GM19035 (cell line): ENCODE measurements around the gene BCL3.

Experiments used
- ATAC-seq: cut with Tn5 transposase; IDR thresholded peaks from one replicate; pipeline ENCODE4 v1.9.1; 2021; ENCODE audit not compliant: unreplicated experiment

Gene BCL3

GRCh38 chr19:44741258-44741731, 7.2 kb upstream of the BCL3 start:
- ATAC-seq, result no peak

GRCh38 chr19:44741841-44742329, 6.6 kb upstream of the BCL3 start:
- ATAC-seq, result no peak

- ATAC-seq, result no peak
Measured at GRCh38 chr19:44742330-44743061, 6.0 kb upstream of the BCL3 start.

GRCh38 chr19:44744871-44745332, 3.6 kb upstream of the BCL3 start:
- no peak for ATAC-seq

GRCh38 chr19:44745341-44745831, 3.1 kb upstream of the BCL3 start:
- ATAC-seq, result no peak

GRCh38 chr19:44745887-44746600, 2.5 kb upstream of the BCL3 start:
- ATAC-seq, result no peak

GRCh38 chr19:44746616-44746945, 1.9 kb upstream of the BCL3 start:
- no peak for ATAC-seq

GRCh38 chr19:44746946-44747738, 1.4 kb upstream of the BCL3 start:
- ATAC-seq, result peak; percentile 30

- peak; percentile 8 for ATAC-seq
Measured at GRCh38 chr19:44747739-44748425, 626 bp upstream of the BCL3 start.

GRCh38 chr19:44749292-44749691, 784 bp downstream of the BCL3 start:
- ATAC-seq, result no peak

GRCh38 chr19:44749994-44750393, 1.5 kb downstream of the BCL3 start:
- no peak for ATAC-seq

- ATAC-seq, result no peak
Measured at GRCh38 chr19:44752123-44752815, 3.8 kb downstream of the BCL3 start.

- peak; percentile 60 for ATAC-seq
Measured at GRCh38 chr19:44752816-44753625, 4.5 kb downstream of the BCL3 start.

GRCh38 chr19:44753626-44753931, 5.1 kb downstream of the BCL3 start:
- no peak for ATAC-seq

- peak; percentile 30 for ATAC-seq
Measured at GRCh38 chr19:44753932-44754749, 5.6 kb downstream of the BCL3 start.

GRCh38 chr19:44754750-44755080, 6.2 kb downstream of the BCL3 start:
- ATAC-seq, result no peak

GRCh38 chr19:44755219-44755618, 6.7 kb downstream of the BCL3 start:
- ATAC-seq, result no peak

GRCh38 chr19:44756089-44756562, 7.6 kb downstream of the BCL3 start:
- no peak for ATAC-seq
